BLaER1 (cell line): ENCODE measurements around the gene RHOBTB1.
A peak's percentile ranks its signal among the peaks of the same experiment; 100 is the strongest.

Experiments
- H3K27ac ChIP-seq: shearing (Covaris generic); formaldehyde crosslinking; 2 replicates; pipeline ENCODE4 v1.8.1; 2022
- H3K27me3 ChIP-seq: shearing (Covaris generic); formaldehyde crosslinking; 2 replicates; pipeline ENCODE4 v1.8.1; 2022
- H3K36me3 ChIP-seq: shearing (Covaris generic); formaldehyde crosslinking; 2 replicates; pipeline ENCODE4 v1.8.1; 2022
- H3K4me1 ChIP-seq: shearing (Covaris generic); formaldehyde crosslinking; 2 replicates; pipeline ENCODE4 v1.8.1; 2022
- H3K4me2 ChIP-seq: shearing (Covaris generic); formaldehyde crosslinking; 2 replicates; pipeline ENCODE4 v1.8.1; 2022
- H3K4me3 ChIP-seq: shearing (Covaris generic); formaldehyde crosslinking; 2 replicates; pipeline ENCODE4 v1.8.1; 2022
- H3K9ac ChIP-seq: shearing (Covaris generic); formaldehyde crosslinking; 2 replicates; pipeline ENCODE4 v1.8.1; 2022
- H3K9me3 ChIP-seq: shearing (Covaris generic); formaldehyde crosslinking; 2 replicates; pipeline ENCODE4 v1.8.1; 2022
- H4K20me1 ChIP-seq: shearing (Covaris generic); formaldehyde crosslinking; 2 replicates; pipeline ENCODE4 v1.8.1; 2022
- Cebpa-rat ChIP-seq: shearing (Covaris generic); IDR thresholded peaks from 2 replicates; pipeline ENCODE4 v1.8.1; 2022

RHOBTB1 gene, protein sequence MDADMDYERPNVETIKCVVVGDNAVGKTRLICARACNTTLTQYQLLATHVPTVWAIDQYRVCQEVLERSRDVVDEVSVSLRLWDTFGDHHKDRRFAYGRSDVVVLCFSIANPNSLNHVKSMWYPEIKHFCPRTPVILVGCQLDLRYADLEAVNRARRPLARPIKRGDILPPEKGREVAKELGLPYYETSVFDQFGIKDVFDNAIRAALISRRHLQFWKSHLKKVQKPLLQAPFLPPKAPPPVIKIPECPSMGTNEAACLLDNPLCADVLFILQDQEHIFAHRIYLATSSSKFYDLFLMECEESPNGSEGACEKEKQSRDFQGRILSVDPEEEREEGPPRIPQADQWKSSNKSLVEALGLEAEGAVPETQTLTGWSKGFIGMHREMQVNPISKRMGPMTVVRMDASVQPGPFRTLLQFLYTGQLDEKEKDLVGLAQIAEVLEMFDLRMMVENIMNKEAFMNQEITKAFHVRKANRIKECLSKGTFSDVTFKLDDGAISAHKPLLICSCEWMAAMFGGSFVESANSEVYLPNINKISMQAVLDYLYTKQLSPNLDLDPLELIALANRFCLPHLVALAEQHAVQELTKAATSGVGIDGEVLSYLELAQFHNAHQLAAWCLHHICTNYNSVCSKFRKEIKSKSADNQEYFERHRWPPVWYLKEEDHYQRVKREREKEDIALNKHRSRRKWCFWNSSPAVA

DNA sequence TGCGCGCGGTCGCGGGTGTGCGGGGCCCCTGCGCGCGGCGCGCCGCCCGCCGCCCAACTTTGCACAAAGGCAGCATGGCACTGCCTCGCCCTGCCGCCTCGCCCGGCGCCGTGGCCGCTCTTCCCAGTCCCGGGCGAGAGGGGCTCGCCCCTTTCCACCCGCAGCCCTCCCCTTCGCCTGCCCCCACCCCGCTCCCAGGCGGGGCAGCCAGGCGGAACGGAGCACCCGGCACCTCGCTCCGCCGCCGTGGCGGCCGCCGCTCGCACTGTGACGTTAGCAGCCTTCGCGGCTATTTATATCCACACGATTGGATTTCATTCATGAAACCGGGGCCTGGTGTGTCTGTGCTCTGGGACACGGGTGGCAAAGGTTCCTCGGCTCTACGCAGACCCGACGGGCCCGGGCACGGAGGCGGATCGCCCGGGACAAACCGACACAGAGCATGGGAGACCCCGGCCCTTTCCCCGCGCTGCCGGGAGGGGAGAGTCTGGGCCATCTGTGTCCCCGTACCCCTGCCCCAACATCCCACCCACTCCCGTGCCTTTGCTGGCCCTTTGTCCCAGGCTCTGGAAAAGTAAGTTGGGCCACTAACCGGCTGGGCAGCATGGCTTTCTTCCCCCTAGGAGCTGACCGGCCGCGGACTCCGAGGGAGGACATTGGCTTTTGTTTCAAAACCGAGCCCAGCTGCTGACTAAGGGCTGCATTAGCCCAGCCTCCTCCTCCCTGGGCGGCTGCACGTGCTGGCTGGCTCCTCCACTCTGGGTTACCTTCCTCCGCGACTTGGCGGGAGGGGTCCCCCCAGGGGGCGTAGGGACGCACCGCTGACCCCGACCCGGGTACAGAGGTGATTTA lies at the start of gene RHOBTB1:
RHOBTB1 (minus strand) TSS at position 128 of the 852 bp plus-strand sequence. CDS start 32,643 bp downstream, outside the sequence.
- Histone ChIP-seq H3K36me3 (0 out of 2 replicates have a peak, but pooled peaks cover 1% of the 10 kb centered on the region), H3K27me3 (no peaks in the 10 kb centered on the region), H3K4me2 (peak within 1 kb of the TSS; percentile 93), H4K20me1 (no peaks in the 10 kb centered on the region), H3K4me3 (peak within 1 kb of the TSS; percentile 90), H3K27ac (peak within 1 kb of the TSS; percentile 95), H3K9me3 (no peaks in the 10 kb centered on the region), H3K4me1 (peaks cover 38% of the 10 kb centered on the region), H3K9ac (peak within 1 kb of the TSS; percentile 94)
- TF ChIP-seq Cebpa-rat: no peak

DNA sequence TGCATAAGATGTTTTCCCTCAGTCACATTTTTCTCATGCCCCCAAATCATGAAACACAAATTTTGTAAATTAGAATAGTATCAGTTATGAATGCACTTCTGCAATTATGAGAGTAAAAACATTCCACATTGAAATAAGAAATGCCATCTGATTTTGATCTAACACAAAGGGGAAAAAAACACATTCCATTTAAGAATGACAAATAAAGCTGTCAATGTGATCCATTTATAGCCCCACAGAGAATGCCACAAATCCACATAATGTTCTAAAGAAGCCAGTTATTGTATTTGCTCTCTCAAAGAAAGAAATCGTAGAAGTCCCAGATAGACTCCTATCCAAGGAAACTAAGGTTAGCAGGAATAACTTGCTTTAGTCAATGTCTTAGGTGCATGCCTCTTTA lies 48.7 kb upstream of the RHOBTB1 start:
- TF ChIP-seq Cebpa-rat: no peak
- Histone ChIP-seq H3K36me3 (no peaks in the 10 kb centered on the region), H3K4me2 (no peak overlapping the region), H3K4me1 (no peaks in the 10 kb centered on the region), H3K27me3 (no peaks in the 10 kb centered on the region), H3K4me3 (no peak overlapping the region), H3K9me3 (no peaks in the 10 kb centered on the region), H4K20me1 (no peaks in the 10 kb centered on the region), H3K27ac (no peak overlapping the region), H3K9ac (no peak overlapping the region)

DNA sequence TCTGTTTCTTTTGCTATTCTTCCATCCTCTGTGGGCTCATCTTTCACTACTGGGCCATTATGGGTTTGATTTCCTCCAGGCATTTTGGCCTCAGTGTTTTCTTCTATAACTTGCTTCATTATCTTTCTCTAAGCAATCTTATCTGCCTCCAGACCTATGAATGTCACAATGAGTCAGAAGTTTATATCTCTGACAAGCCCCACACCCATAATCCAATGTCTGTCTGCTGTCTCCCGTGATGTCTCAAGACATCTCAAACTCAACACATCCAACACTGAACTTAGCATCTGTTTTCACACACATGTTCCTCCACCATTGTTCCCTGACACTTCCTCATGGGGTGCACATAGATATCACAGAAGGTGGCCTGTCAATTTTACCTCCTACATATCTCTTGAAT lies 46.7 kb upstream of the RHOBTB1 start:
- H3K4me1 ChIP-seq: no peaks in the 10 kb centered on the region
- no peak overlapping the region for H3K4me3 ChIP-seq
- H3K27me3 ChIP-seq: no peaks in the 10 kb centered on the region
- H3K36me3 ChIP-seq: no peaks in the 10 kb centered on the region
- no peak for TF ChIP-seq Cebpa-rat
- H3K9ac ChIP-seq: no peak overlapping the region
- no peaks in the 10 kb centered on the region for H4K20me1 ChIP-seq
- no peak overlapping the region for H3K27ac ChIP-seq
- H3K9me3 ChIP-seq: no peaks in the 10 kb centered on the region
- no peak overlapping the region for H3K4me2 ChIP-seq

DNA sequence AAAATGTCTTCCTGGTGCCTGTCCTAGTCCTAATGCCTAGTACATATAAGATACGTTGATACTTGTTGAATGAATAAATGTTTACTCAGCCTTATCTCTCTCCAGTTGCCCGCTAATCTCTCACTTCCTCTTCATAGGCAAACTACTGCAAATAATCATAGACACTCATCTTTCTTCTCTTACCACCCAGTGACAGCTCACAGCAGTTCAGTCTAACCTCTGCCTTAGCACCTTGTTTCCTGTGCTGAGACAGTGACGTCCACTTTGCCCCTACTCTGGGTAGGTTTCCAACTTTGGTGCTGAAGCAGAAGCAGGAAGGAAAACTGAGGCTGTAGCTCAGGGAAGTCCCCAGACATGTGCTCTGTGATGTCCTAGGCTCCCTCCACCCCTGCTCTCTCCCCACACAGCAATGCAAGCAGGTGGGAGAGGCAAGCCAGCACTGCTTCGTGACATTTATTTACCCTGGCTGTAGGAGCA lies 45.5 kb upstream of the RHOBTB1 start:
- TF ChIP-seq Cebpa-rat: no peak
- H3K4me3 ChIP-seq: no peak overlapping the region
- no peak overlapping the region for H3K4me2 ChIP-seq
- H3K36me3 ChIP-seq: no peaks in the 10 kb centered on the region
- H3K9ac ChIP-seq: no peak overlapping the region
- no peaks in the 10 kb centered on the region for H4K20me1 ChIP-seq
- no peak overlapping the region for H3K27ac ChIP-seq
- no peaks in the 10 kb centered on the region for H3K4me1 ChIP-seq
- H3K27me3 ChIP-seq: no peaks in the 10 kb centered on the region
- no peaks in the 10 kb centered on the region for H3K9me3 ChIP-seq

DNA sequence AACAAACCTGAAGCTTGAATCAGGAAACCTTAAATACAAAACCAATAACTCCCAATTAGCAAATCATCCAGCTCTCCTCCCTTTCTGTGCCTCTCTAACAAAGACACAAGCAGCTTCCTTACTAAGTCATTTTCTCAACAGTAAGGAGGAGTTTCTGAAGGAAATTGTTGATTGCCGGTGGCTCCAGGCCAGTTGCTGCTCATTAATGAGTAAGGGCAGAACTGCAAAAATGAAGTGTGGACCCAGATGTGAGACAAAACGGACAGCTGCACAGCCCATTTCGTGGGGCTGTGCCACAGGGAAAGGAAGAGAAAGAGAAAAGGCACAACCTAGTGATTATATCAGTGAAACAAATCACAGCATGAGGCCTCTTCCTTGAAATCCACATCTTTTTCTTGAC lies 42.8 kb upstream of the RHOBTB1 start:
- Histone ChIP-seq H3K4me1 (no peaks in the 10 kb centered on the region), H3K36me3 (no peaks in the 10 kb centered on the region), H3K4me2 (no peak overlapping the region), H3K9me3 (no peaks in the 10 kb centered on the region), H3K27ac (no peak overlapping the region), H3K9ac (no peak overlapping the region), H3K27me3 (no peaks in the 10 kb centered on the region), H3K4me3 (no peak overlapping the region), H4K20me1 (no peaks in the 10 kb centered on the region)
- TF ChIP-seq Cebpa-rat: no peak

DNA sequence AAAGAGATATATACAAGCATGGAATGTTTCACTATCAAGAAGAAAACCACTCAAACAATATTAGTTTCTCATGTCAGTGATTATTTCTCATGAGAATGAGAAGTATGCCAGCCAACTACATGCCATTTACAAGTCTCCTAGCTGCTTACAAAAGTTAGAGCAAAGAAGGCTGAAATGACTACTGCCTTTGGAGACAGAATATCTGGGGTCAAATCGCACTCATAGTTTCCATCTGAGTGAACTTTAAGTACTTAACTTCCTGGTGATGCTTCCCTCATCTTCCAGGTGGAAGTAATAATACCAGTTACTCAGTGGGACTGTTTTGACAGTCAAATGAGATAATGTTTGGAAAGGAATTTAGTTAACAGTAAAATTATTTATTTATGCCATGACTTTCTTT lies 42.0 kb upstream of the RHOBTB1 start:
- Histone ChIP-seq H3K9me3 (no peaks in the 10 kb centered on the region), H3K4me3 (no peak overlapping the region), H3K4me1 (no peaks in the 10 kb centered on the region), H3K27ac (no peak overlapping the region), H3K9ac (no peak overlapping the region), H3K4me2 (no peak overlapping the region), H3K36me3 (no peaks in the 10 kb centered on the region), H3K27me3 (no peaks in the 10 kb centered on the region), H4K20me1 (no peaks in the 10 kb centered on the region)
- TF ChIP-seq Cebpa-rat: no peak

DNA sequence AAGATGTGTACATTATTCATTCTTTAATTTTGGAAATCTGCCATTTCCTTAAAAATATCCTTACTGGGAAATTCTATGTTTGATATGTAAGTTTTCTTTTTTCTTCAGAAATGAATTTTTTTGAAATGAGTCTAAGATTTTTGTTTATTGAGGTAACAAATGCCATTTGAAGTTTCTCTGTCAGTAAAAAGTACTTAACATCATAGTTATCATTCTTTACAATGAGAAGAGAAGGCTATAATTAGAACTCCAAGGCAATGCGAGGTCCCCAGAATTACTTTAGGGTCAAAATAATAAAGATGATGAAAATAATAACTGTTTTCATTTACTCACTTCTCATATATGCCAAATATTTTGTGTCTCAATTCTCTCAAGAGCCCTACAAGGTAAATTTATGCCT lies 37.0 kb upstream of the RHOBTB1 start:
- no peaks in the 10 kb centered on the region for H4K20me1 ChIP-seq
- H3K9ac ChIP-seq: no peak overlapping the region
- TF ChIP-seq Cebpa-rat: no peak
- H3K4me3 ChIP-seq: no peak overlapping the region
- no peak overlapping the region for H3K27ac ChIP-seq
- H3K4me1 ChIP-seq: no peaks in the 10 kb centered on the region
- no peaks in the 10 kb centered on the region for H3K36me3 ChIP-seq
- no peak overlapping the region for H3K4me2 ChIP-seq
- no peaks in the 10 kb centered on the region for H3K9me3 ChIP-seq
- H3K27me3 ChIP-seq: no peaks in the 10 kb centered on the region

DNA sequence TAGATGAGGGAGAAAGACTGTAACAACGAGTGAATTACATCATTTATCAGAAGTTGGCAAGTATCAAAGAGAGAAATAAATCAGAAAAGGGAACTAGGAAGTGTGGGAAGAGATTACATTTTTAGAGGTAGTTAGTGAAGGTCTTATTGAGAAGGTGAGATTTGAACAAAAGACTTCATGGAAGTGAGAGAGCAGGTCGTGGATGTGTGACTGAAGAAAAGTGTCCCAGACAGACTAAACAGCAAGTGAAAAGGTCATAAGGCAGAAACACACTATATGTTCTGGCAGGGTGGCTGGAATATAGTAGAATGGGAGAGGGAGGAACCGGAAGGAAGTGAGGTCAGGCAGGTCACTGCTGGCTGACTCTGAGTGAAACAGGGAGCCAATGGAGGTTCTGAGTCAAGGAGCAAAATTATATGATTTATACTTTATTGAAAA lies 35.7 kb upstream of the RHOBTB1 start:
- Histone ChIP-seq H3K27me3 (no peaks in the 10 kb centered on the region), H3K4me2 (no peak overlapping the region), H3K36me3 (no peaks in the 10 kb centered on the region), H3K9me3 (no peaks in the 10 kb centered on the region), H3K27ac (no peak overlapping the region), H4K20me1 (no peaks in the 10 kb centered on the region), H3K9ac (no peak overlapping the region), H3K4me3 (no peak overlapping the region), H3K4me1 (no peaks in the 10 kb centered on the region)
- TF ChIP-seq Cebpa-rat: no peak

DNA sequence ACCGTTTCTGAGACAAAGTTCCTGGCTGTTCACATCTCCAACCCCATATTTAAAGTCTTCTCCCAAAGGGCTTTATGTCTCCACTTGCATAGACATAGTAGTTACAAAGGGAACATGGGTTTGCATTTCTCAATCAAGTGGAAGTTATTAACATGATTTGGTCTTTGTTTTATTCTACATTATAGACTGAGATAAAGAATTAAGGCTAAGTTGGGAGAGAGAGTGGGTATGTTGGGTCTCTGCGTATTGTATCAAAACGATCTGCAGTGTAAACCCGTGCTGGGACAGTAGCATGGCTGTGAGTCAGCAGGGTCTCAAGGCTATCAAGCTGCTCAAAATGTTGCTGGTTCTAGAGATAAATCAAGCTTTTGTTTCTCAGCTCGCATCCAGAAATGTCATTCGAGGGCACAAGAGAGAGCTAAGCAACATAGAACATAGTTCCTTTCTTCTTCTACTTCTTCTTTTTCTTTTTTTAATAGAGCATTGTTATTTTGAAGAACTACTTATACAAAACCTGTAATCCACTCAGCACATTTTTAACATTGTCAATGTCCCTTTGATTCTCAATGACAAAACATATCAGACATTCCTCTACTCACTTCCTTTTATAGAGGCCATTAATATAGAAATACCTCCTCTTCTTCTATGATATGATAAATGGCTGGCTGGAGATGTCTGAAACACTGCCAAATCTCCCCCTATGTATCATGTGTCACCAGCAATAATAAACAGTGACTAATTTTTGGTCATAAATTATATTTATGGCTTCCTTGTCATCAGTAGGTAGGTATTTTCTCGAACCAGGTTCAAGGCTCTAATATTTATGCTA lies 34.5 kb upstream of the RHOBTB1 start:
- H3K4me2 ChIP-seq: no peak overlapping the region
- TF ChIP-seq Cebpa-rat: no peak

More for the DNA sequence above, 34.5 kb upstream of the RHOBTB1 start:
- no peaks in the 10 kb centered on the region for H3K4me1 ChIP-seq
- no peaks in the 10 kb centered on the region for H3K36me3 ChIP-seq
- H3K9ac ChIP-seq: no peak overlapping the region
- H3K27me3 ChIP-seq: no peaks in the 10 kb centered on the region
- H4K20me1 ChIP-seq: no peaks in the 10 kb centered on the region
- H3K9me3 ChIP-seq: no peaks in the 10 kb centered on the region
- H3K27ac ChIP-seq: no peak overlapping the region
- H3K4me3 ChIP-seq: no peak overlapping the region
